Measurements from ENCODE around the gene EFCAB6.

- TF ChIP-seq POLR2A (IDR thresholded peaks at IDR 0.05) = no peak
- TF ChIP-seq, protein P1, sequence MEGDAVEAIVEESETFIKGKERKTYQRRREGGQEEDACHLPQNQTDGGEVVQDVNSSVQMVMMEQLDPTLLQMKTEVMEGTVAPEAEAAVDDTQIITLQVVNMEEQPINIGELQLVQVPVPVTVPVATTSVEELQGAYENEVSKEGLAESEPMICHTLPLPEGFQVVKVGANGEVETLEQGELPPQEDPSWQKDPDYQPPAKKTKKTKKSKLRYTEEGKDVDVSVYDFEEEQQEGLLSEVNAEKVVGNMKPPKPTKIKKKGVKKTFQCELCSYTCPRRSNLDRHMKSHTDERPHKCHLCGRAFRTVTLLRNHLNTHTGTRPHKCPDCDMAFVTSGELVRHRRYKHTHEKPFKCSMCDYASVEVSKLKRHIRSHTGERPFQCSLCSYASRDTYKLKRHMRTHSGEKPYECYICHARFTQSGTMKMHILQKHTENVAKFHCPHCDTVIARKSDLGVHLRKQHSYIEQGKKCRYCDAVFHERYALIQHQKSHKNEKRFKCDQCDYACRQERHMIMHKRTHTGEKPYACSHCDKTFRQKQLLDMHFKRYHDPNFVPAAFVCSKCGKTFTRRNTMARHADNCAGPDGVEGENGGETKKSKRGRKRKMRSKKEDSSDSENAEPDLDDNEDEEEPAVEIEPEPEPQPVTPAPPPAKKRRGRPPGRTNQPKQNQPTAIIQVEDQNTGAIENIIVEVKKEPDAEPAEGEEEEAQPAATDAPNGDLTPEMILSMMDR (IDR thresholded peaks at IDR 0.05) = no peak
These were observed 258.4 kb downstream of the EFCAB6 start for GRCh38 chr22:43553451-43554258.
